Sigmoid colon (tissue), 4 donors: ENCODE data around the gene C2CD4C.

Experiments
- CTCF ChIP-seq, 4 experiments: fragments of 450-650 bp in 3 of 4; fragments of 200-600 bp in 1 of 4; IDR thresholded peaks; one replicate each; pipeline ENCODE4 v1.5.1; 2016 to 2019; ENCODE audit warnings: antibody characterized with exemption in 4 of 4, mild to moderate bottlenecking in 3 of 4, moderate library complexity in 2 of 4
- EP300 ChIP-seq, 4 donors: sonication (generic); formaldehyde crosslinking; IDR thresholded peaks; one replicate each; pipeline ENCODE4 v1.6.1; 2017; ENCODE audit warnings: antibody characterized with exemption in 4 of 4
- POLR2A ChIP-seq, 2 donors: fragments of 450-650 bp; IDR thresholded peaks; one replicate each; pipeline ENCODE4 v1.6.1; 2016; ENCODE audit warnings: antibody characterized with exemption in 2 of 2, mild to moderate bottlenecking in 2 of 2, moderate library complexity in 2 of 2
- POLR2AphosphoS5 ChIP-seq, 4 donors: sonication (generic); formaldehyde crosslinking; IDR thresholded peaks; one replicate each; pipeline ENCODE4 v1.6.1; 2017; ENCODE audit warnings: antibody characterized with exemption in 4 of 4

- TF ChIP-seq EP300 (IDR thresholded peaks at IDR 0.05) (no peak), CTCF (IDR thresholded peaks at IDR 0.05) (no peak), POLR2A (IDR thresholded peaks at IDR 0.05) (no peak), POLR2AphosphoS5 (IDR thresholded peaks at IDR 0.05) (peak; percentile 82 to 92 (median 89))
Observed at GRCh38 chr19:447816-448560, 39.0 kb upstream of the C2CD4C start.
